GM04504 (cell line): ENCODE measurements around the gene TRPM2.

Experiments
- DNase-seq: peaks from one replicate; pipeline ENCODE4 v3.0.0-alpha.2; 2012; ENCODE audit warnings: low read depth

Gene TRPM2

GRCh38 chr21:44485254-44485793 lies 131.9 kb downstream of the TRPM2 start:
- no peak for DNase-seq

DNA sequence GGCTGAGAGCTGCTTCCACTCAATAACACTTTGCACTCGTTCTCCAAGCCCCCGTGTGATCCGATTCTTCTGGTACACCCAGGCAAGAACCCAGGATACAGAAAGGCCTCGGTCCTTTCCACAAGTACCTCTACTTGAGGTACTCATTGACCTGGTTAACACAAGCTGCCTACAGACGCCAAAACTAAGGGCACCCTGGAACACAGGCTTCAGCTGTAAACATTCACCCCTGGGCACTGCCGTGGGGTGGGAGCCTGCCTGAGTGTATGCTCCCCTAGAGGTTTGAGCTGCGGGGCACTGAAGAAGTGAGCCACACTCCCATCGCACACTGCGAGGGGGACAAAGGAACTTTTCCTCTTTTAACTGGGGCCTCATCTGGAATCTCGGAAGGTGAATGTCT lies 132.4 kb downstream of the TRPM2 start:
- no peak for DNase-seq

- no peak for DNase-seq
Measured at GRCh38 chr21:44486302-44486701, 132.9 kb downstream of the TRPM2 start.

- no peak for DNase-seq
Measured at GRCh38 chr21:44487831-44488230, 134.4 kb downstream of the TRPM2 start.

DNA sequence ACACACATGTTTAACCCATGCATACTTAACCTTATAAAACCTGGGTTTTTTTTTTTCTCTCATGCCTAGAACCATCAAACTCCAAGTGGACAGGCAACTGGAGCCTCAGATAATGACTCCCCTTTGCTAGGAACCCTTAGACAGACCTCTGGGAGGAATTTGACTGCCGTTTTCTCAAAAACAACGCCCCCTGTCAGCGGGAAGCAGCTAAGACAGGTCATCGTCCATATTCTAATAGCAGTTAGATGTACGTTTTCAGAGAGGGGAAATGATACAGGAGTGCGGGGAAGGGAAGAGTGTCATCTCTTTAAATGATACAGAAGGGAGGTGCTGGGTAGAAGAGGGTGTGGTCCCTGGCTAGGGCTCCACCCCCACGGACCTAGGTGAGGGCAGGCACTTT lies 136.5 kb downstream of the TRPM2 start:
- DNase-seq = no peak

DNA sequence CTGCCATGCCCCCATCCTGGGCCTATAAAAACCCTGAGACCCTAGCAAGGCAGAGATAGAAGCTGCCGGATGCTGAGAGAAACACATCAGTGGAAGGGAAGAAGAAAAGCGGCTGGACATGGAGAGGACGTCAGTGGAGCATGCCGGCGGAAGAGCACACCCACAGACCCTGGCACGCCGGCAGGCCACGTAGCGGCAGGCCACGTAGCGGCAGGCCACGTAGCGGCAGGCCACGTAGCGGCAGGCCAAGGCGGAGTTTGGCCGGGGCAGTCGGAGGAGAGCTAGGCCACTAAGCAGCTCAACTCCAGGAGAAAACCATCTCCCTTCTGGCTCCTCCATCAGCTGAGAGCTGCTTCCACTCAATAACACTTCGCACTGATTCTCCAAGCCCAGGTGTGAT lies 137.0 kb downstream of the TRPM2 start:
- no peak for DNase-seq

- no peak for DNase-seq
Measured at GRCh38 chr21:44490816-44491215, 137.4 kb downstream of the TRPM2 start.
